Osteocyte (in vitro differentiated cells): ENCODE measurements around the gene GNG3. TPM values are rescaled to one million over a fixed set of nuclear protein-coding genes. Genes with fewer than 3 reads are reported as not detected.
"Not testable (repeated sequence)": the region's sequence is repeated elsewhere in the genome, so short reads cannot be mapped to it uniquely, and the experiment has no call there.

Experiments used
- DNase-seq: peaks from one replicate; pipeline ENCODE4 v3.0.0; 2021; ENCODE audit warnings: mixed read lengths; ENCODE audit not compliant: unreplicated experiment; ENCODE audit errors: extremely low spot score
- H3K27ac Mint-ChIP-seq: one replicate; pipeline ENCODE4 v1.8.0; 2021; ENCODE audit warnings: mild to moderate bottlenecking, mixed read lengths; ENCODE audit not compliant: unreplicated experiment
- H3K27me3 Mint-ChIP-seq: one replicate; pipeline ENCODE4 v1.8.0; 2021; ENCODE audit warnings: mixed read lengths; ENCODE audit not compliant: unreplicated experiment
- H3K36me3 Mint-ChIP-seq: one replicate; pipeline ENCODE4 v1.8.0; 2021; ENCODE audit warnings: mixed read lengths; ENCODE audit not compliant: unreplicated experiment
- H3K4me1 Mint-ChIP-seq: one replicate; pipeline ENCODE4 v1.8.0; 2021; ENCODE audit warnings: mixed read lengths; ENCODE audit not compliant: unreplicated experiment
- H3K4me3 Mint-ChIP-seq: one replicate; pipeline ENCODE4 v1.8.0; 2021; ENCODE audit warnings: mild to moderate bottlenecking, moderate library complexity, mixed read lengths; ENCODE audit not compliant: unreplicated experiment
- H3K9me3 Mint-ChIP-seq: one replicate; pipeline ENCODE4 v1.8.0; 2021; ENCODE audit warnings: mixed read lengths; ENCODE audit not compliant: unreplicated experiment
- total RNA-seq: library from RNA; stranded (reverse); gene quantifications from 2 replicates; pipeline ENCODE4 v1.2.1, GENCODE V29; 2021
- TF ChIP-seq, protein P1 (sequence below): fragments of 200-600 bp; sonication (generic); IDR thresholded peaks from 2 replicates; pipeline ENCODE4 v1.5.0; 2021; ENCODE audit warnings: antibody characterized with exemption, mild to moderate bottlenecking, moderate library complexity

The GNG3 gene
- total RNA-seq, 1 donor from 2014 or later: not detected

DNA sequence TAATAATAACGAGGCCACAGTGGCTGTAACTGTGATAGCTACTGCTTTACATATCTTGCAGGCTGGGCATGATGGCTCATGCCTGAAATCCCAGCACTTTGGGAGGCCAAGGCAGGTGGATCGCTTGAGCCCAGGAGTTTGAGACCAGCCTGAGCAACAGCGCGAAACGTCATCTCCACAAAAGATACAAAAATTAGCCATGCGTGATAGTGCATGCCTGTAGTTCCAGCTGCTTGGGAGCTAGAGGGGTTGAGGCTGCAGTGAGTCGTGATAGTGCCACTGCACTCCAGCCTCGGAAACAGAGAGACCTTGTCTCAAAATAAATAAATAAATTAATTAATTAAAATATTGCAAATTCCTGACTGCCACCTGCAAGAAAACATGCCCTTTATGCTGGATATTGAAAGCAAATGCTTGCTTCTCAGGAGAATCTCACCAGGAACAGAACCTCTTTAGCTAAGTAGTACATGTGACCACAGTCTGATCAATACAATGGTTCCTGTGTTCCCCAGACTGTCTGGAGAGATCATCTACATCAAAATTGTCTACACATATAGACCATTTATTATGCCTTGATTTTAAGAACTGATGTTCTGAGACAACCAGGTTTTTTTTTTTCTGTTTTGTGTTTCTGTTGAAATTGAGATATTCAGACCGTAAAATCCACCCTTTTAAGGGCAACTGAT is 40.1 kb downstream of the GNG3 start:
- H3K27me3 Mint-ChIP-seq: no peaks in the 10 kb centered on the region
- TF ChIP-seq, protein P1, sequence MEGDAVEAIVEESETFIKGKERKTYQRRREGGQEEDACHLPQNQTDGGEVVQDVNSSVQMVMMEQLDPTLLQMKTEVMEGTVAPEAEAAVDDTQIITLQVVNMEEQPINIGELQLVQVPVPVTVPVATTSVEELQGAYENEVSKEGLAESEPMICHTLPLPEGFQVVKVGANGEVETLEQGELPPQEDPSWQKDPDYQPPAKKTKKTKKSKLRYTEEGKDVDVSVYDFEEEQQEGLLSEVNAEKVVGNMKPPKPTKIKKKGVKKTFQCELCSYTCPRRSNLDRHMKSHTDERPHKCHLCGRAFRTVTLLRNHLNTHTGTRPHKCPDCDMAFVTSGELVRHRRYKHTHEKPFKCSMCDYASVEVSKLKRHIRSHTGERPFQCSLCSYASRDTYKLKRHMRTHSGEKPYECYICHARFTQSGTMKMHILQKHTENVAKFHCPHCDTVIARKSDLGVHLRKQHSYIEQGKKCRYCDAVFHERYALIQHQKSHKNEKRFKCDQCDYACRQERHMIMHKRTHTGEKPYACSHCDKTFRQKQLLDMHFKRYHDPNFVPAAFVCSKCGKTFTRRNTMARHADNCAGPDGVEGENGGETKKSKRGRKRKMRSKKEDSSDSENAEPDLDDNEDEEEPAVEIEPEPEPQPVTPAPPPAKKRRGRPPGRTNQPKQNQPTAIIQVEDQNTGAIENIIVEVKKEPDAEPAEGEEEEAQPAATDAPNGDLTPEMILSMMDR: no peak
- no peak overlapping the region for H3K27ac Mint-ChIP-seq
- peaks cover 3% of the 10 kb centered on the region for H3K36me3 Mint-ChIP-seq
- DNase-seq: no peak
- H3K4me1 Mint-ChIP-seq: peaks cover 7% of the 10 kb centered on the region
- no peaks in the 10 kb centered on the region for H3K9me3 Mint-ChIP-seq
- H3K4me3 Mint-ChIP-seq: no peak overlapping the region

DNA sequence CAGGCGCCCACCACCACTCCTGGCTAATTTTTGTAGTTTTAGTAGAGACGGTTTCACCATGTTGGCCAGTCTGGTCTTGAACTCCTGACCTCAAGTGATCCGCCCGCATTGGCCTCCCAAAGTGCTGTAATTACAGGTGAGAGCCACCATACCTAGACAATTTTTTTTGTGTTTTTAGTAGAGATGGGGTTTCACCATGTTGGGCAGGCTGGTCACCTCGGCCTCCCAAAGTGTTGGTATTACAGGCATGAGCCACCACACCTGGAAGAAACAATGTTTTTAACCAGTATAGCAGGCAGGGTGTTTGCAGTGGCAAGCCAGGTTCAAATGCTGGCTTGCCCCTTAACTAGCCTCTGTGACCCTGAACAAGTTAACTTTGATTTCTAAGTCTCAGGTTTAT is 42.5 kb downstream of the GNG3 start:
- H3K9me3 Mint-ChIP-seq, H3K4me3 Mint-ChIP-seq, H3K27ac Mint-ChIP-seq, H3K27me3 Mint-ChIP-seq, DNase-seq, H3K36me3 Mint-ChIP-seq: not testable (repeated sequence)
- H3K4me1 Mint-ChIP-seq: peaks cover 19% of the 10 kb centered on the region

DNA sequence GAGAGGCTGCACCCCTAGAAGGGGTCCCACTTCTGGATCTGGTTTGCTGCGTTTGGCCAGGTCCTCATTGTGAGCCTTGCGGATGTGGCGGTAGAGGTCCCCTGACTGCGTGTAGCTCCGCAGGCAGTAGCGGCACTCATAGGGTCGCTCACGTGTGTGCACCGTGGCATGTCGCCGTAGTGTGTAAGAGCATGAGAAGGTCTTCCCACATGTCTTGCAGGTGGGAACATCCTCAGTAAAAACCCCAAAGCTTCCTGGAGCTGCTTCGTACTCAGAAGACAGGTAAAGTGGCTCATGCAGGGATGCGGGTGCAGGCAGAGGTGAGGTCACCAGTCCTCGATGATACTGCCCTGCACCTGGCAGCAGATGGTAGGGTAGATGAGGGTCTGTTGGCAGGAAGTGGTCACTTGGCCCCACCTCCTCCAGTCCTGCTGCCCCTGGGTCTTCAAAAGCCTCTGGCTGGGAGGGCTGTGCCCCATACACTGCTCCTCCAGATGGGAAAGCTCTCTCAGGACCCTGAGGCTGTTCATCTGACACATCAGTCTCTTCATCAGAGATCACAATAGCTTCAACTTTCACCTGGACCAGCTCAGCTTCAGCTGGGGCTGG is 44.8 kb downstream of the GNG3 start:
- Mint-ChIP-seq H3K27me3 (no peaks in the 10 kb centered on the region), H3K36me3 (peaks cover 5% of the 10 kb centered on the region), H3K4me1 (peaks cover 19% of the 10 kb centered on the region), H3K27ac (no peak overlapping the region), H3K9me3 (no peaks in the 10 kb centered on the region), H3K4me3 (peak overlapping the region; percentile 95)
- TF ChIP-seq, protein P1: no peak
- no peak for DNase-seq

DNA sequence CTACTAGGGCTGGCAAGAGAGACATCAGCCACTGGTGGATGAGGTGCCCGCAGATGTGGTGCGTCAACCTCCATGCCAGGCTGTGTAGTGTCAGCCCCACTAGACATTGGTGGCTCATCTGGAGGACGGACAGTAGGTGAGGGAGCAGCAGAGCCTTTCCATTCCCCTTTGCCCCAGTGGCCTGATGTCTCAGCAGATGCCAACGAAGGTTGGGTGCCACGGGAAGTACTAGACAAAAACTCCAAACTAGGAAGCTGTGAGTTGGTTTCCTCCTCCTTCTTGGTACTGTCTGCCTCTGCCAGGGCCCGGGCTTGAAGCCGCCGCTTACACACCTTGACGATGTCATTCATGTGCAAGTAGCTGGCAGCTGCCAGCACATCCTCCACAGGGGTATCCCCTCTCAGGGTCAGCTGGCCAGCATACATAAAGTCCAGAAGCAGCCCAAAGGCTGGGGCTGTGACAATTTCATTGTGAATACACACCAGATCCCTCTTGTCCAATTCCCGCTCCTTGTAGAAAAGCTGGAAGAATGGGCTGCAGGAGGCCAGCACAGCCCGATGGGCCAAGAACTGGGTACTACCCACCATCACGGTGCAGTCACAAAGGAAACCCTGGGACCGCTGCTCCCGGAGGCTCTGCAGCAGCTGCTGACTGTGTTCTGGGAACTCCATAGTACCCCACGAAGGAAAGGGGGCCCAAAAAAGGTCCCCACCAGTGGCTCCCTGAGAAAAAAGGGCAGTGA is 45.7 kb downstream of the GNG3 start:
- Mint-ChIP-seq H3K27ac (peak overlapping the region; percentile 99), H3K27me3 (no peaks in the 10 kb centered on the region), H3K4me1 (peaks cover 19% of the 10 kb centered on the region), H3K36me3 (peaks cover 5% of the 10 kb centered on the region), H3K9me3 (no peaks in the 10 kb centered on the region), H3K4me3 (peak overlapping the region; percentile 95)
- no peak for DNase-seq
- TF ChIP-seq, protein P1: no peak

DNA sequence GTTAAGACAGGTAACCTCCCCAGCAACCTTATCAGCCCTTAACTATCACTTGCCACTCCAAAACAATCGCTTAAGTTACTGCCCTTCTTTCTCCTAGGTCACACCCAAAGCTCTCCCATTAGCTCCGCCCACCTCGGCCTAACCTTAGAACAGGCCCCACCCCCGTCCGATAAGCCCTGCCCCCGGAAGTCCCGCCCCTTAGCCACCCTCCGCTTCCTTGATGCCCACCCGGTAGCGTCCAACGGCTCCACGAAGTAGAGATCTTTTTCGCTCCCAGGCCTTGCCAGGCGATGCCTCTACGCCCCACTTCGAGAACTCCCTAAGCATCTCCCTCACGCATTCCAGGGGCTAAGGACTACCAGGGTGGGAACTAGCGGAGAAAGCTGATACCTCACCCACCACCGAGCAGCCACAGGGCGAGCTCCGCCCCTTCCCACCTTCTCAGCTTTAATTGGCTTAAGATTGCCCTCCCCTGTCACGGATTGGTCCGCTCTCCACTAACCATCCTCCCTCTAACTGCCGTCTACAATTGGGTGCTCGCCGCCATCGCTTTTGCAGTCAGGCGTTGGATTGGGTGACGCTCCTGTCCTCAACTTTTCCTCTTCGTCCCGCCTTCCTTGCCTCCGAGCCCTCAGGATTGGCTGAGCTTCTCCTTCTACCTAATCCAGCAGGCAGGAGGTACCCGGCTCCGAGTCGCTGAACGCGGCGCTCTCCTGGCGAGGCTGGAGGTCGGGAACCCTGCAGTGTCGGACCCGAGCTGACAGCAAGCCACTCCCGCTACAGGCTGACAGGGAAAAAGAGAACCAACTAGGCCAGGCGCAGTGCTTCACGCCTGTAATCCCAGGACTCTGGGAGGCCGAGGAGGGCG is 46.5 kb downstream of the GNG3 start, which contains the start of gene ZBTB3:
ZBTB3 (minus strand) TSS at position 425 of the 868 bp plus-strand sequence. CDS start 496 bp downstream, outside the sequence.
- TF ChIP-seq, protein P1: no peak
- H3K4me3 Mint-ChIP-seq: peak within 1 kb of the TSS; percentile 95

More for the DNA sequence above, 46.5 kb downstream of the GNG3 start, which contains the start of gene ZBTB3:
- peaks cover 17% of the 10 kb centered on the region for H3K4me1 Mint-ChIP-seq
- no peaks in the 10 kb centered on the region for H3K27me3 Mint-ChIP-seq
- DNase-seq: peak; percentile 98
- peak within 1 kb of the TSS; percentile 99 for H3K27ac Mint-ChIP-seq
- no peaks in the 10 kb centered on the region for H3K9me3 Mint-ChIP-seq
- H3K36me3 Mint-ChIP-seq: peaks cover 4% of the 10 kb centered on the region
